GM12872 (cell line): ENCODE results near the gene LGR6.
A peak's percentile ranks its signal among the peaks of the same experiment; 100 is the strongest.

Source experiments
- CTCF ChIP-seq: IDR thresholded peaks from 3 replicates; pipeline ENCODE4 v1.5.1; 2011; ENCODE audit warnings: low read depth, mild to moderate bottlenecking, low read length, moderate library complexity; ENCODE audit not compliant: insufficient read depth

Gene LGR6

GRCh38 chr1:202187041-202187671 is 6.4 kb upstream of the LGR6 start:
- no peak for TF ChIP-seq CTCF

- no peak for TF ChIP-seq CTCF
Measured at GRCh38 chr1:202187697-202188407, 5.7 kb upstream of the LGR6 start.

- peak; percentile 83 for TF ChIP-seq CTCF
Measured at GRCh38 chr1:202189001-202189790, 4.4 kb upstream of the LGR6 start.

- peak; percentile 9; the same call in 1 of the 3 replicates for TF ChIP-seq CTCF
Measured at GRCh38 chr1:202189918-202190715, 3.5 kb upstream of the LGR6 start.

- peak; percentile 95 for TF ChIP-seq CTCF
Measured at GRCh38 chr1:202192770-202193613, 607 bp upstream of the LGR6 start.

- TF ChIP-seq CTCF = no peak
Measured at GRCh38 chr1:202194328-202194648, 689 bp downstream of the LGR6 start.
